GM12801 (cell line): ENCODE data around the gene DOK4.

Experiments
- CTCF ChIP-seq: IDR thresholded peaks from one replicate; pipeline ENCODE4 v1.5.1; 2011; ENCODE audit warnings: control low read depth; ENCODE audit not compliant: insufficient read length; ENCODE audit errors: extremely low read depth

Gene DOK4

GRCh38 chr16:57483725-57484514 lies 2.4 kb downstream of the DOK4 start:
- TF ChIP-seq CTCF, result no peak

GRCh38 chr16:57482845-57483545 lies 3.3 kb downstream of the DOK4 start:
- no peak for TF ChIP-seq CTCF

GRCh38 chr16:57481421-57481820 lies 4.9 kb downstream of the DOK4 start:
- no peak for TF ChIP-seq CTCF

GRCh38 chr16:57480754-57481230 lies 5.5 kb downstream of the DOK4 start:
- no peak for TF ChIP-seq CTCF

GRCh38 chr16:57479976-57480753 lies 6.1 kb downstream of the DOK4 start:
- TF ChIP-seq CTCF, result no peak

GRCh38 chr16:57479205-57479975 lies 6.9 kb downstream of the DOK4 start:
- no peak for TF ChIP-seq CTCF
